Muscle layer of duodenum (tissue), 2 donors: ENCODE measurements around the gene NUDT3.
"Not testable (repeated sequence)": the region's sequence is repeated elsewhere in the genome, so short reads cannot be mapped to it uniquely, and the experiment has no call there.

Experiments
- H3K27ac ChIP-seq: one replicate; pipeline ENCODE4 v1.7.0; 2013; ENCODE audit warnings: mild to moderate bottlenecking, low read length
- H3K27me3 ChIP-seq: one replicate; pipeline ENCODE4 v1.7.0; 2013; ENCODE audit warnings: low read depth, mild to moderate bottlenecking, control low read depth, low read length
- H3K36me3 ChIP-seq, 2 donors: one replicate each; pipeline ENCODE4 v1.7.0; 2013; ENCODE audit warnings: low read length in 2 of 2, control low read depth in 1 of 2, mild to moderate bottlenecking in 1 of 2; ENCODE audit not compliant: insufficient read depth in 2 of 2, control insufficient read depth in 1 of 2
- H3K4me1 ChIP-seq, 2 donors: one replicate each; pipeline ENCODE4 v1.7.0; 2013; ENCODE audit warnings: low read length in 2 of 2, mild to moderate bottlenecking in 2 of 2, control low read depth in 1 of 2, moderate library complexity in 1 of 2; ENCODE audit not compliant: insufficient read depth in 2 of 2, control insufficient read depth in 1 of 2
- H3K4me3 ChIP-seq, 2 donors: one replicate each; pipeline ENCODE4 v1.7.0; 2013; ENCODE audit warnings: low read length in 2 of 2, low read depth in 1 of 2, mild to moderate bottlenecking in 1 of 2
- H3K9me3 ChIP-seq, 2 donors: one replicate each; pipeline ENCODE4 v1.7.0; 2013; ENCODE audit warnings: low read length in 2 of 2, control low read depth in 1 of 2, mild to moderate bottlenecking in 1 of 2; ENCODE audit not compliant: control insufficient read depth in 1 of 2
- donor health status: healthy.

NUDT3 gene

GRCh38 chr6:34246249-34246562 is 146.3 kb downstream of the NUDT3 start:
- peaks cover 3 to 22% of the 10 kb centered on the region in 2 donors for H3K4me1 ChIP-seq
- no peak overlapping the region for H3K27ac ChIP-seq
- H3K27me3 ChIP-seq: no peaks in the 10 kb centered on the region
- no peak overlapping the region for H3K4me3 ChIP-seq
- H3K9me3 ChIP-seq: no peaks in the 10 kb centered on the region
- H3K36me3 ChIP-seq: peaks cover 7 to 12% of the 10 kb centered on the region in 2 donors

GRCh38 chr6:34245761-34246140 is 146.7 kb downstream of the NUDT3 start:
- not testable (repeated sequence) for H3K9me3 ChIP-seq, H3K27me3 ChIP-seq, H3K4me3 ChIP-seq, H3K27ac ChIP-seq
- H3K4me1 ChIP-seq: peaks cover 3 to 22% of the 10 kb centered on the region in 2 donors
- peaks cover 8 to 14% of the 10 kb centered on the region in 2 donors for H3K36me3 ChIP-seq

GRCh38 chr6:34245032-34245760 is 147.3 kb downstream of the NUDT3 start:
- not testable (repeated sequence) for H3K9me3 ChIP-seq, H3K27ac ChIP-seq, H3K27me3 ChIP-seq, H3K4me3 ChIP-seq
- Histone ChIP-seq H3K4me1 (peaks cover 3 to 22% of the 10 kb centered on the region in 2 donors), H3K36me3 (peaks cover 8 to 17% of the 10 kb centered on the region in 2 donors)

- H3K4me1 ChIP-seq: peaks cover 3 to 22% of the 10 kb centered on the region in 2 donors
- no peak overlapping the region for H3K27ac ChIP-seq
- H3K4me3 ChIP-seq: no peak overlapping the region
- H3K36me3 ChIP-seq: peaks cover 8 to 17% of the 10 kb centered on the region in 2 donors
- H3K27me3 ChIP-seq: no peaks in the 10 kb centered on the region
- H3K9me3 ChIP-seq: no peaks in the 10 kb centered on the region
Measured at GRCh38 chr6:34243901-34244884, 148.3 kb downstream of the NUDT3 start.

- Histone ChIP-seq H3K27me3 (no peaks in the 10 kb centered on the region), H3K4me3 (no peak overlapping the region), H3K36me3 (peaks cover 8 to 17% of the 10 kb centered on the region in 2 donors), H3K9me3 (no peaks in the 10 kb centered on the region), H3K27ac (no peak overlapping the region), H3K4me1 (peaks cover 3 to 22% of the 10 kb centered on the region in 2 donors)
Measured at GRCh38 chr6:34243131-34243771, 149.2 kb downstream of the NUDT3 start.

- no peaks in the 10 kb centered on the region for H3K9me3 ChIP-seq
- peaks cover 8 to 17% of the 10 kb centered on the region in 2 donors for H3K36me3 ChIP-seq
- H3K27ac ChIP-seq: no peak overlapping the region
- H3K4me3 ChIP-seq: no peak overlapping the region
- H3K4me1 ChIP-seq: peaks cover 0 to 20% of the 10 kb centered on the region in 2 donors
- no peaks in the 10 kb centered on the region for H3K27me3 ChIP-seq
Measured at GRCh38 chr6:34242252-34243130, 150.0 kb downstream of the NUDT3 start.

- Histone ChIP-seq H3K9me3 (no peaks in the 10 kb centered on the region), H3K4me1 (peaks cover 0 to 19% of the 10 kb centered on the region in 2 donors), H3K27ac (no peak overlapping the region), H3K36me3 (peaks cover 8 to 17% of the 10 kb centered on the region in 2 donors), H3K27me3 (no peaks in the 10 kb centered on the region), H3K4me3 (no peak overlapping the region)
Measured at GRCh38 chr6:34241351-34242215, 150.9 kb downstream of the NUDT3 start.

- Histone ChIP-seq H3K27ac (no peak overlapping the region), H3K27me3 (no peaks in the 10 kb centered on the region)
Measured at GRCh38 chr6:34240329-34241248, 151.9 kb downstream of the NUDT3 start.

GRCh38 chr6:34239893-34240292 is 152.6 kb downstream of the NUDT3 start:
- Histone ChIP-seq H3K27me3 (no peaks in the 10 kb centered on the region), H3K4me3 (no peak overlapping the region), H3K27ac (peak overlapping the region; percentile 19), H3K4me1 (peaks cover 0 to 24% of the 10 kb centered on the region in 2 donors), H3K9me3 (no peaks in the 10 kb centered on the region), H3K36me3 (peaks cover 8 to 17% of the 10 kb centered on the region in 2 donors)

More at GRCh38 chr6:34240329-34241248, 151.9 kb downstream of the NUDT3 start:
- no peaks in the 10 kb centered on the region for H3K9me3 ChIP-seq
- H3K36me3 ChIP-seq: peaks cover 8 to 17% of the 10 kb centered on the region in 2 donors
- peaks cover 0 to 24% of the 10 kb centered on the region in 2 donors for H3K4me1 ChIP-seq
- H3K4me3 ChIP-seq: no peak overlapping the region
